ENCODE results near the gene RIPOR2. TPM values are rescaled to one million over a fixed set of nuclear protein-coding genes. Genes with fewer than 3 reads are reported as not detected.

Gene RIPOR2
- total and polyA plus RNA-seq, 8 donors: 3.9 to 56.8 (median 6.0) TPM

GRCh38 chr6:24867104-24867703 lies 68.6 kb downstream of the RIPOR2 start:
- H3K36me3 ChIP-seq: peaks cover 0 to 78% of the 10 kb centered on the region in 2 donors
- no peaks in the 10 kb centered on the region for H3K27me3 ChIP-seq
- H3K9me3 ChIP-seq: no peaks in the 10 kb centered on the region
- H3K4me3 ChIP-seq: no peak overlapping the region
- TF ChIP-seq CTCF (IDR thresholded peaks at IDR 0.05): no peak
- DNase-seq (no peak), ATAC-seq (no peak)
- no peak overlapping the region for H3K27ac ChIP-seq
- intact Hi-C loops (cut with DNase I): no loop called here
- no peaks in the 10 kb centered on the region for H3K4me1 ChIP-seq

- Histone ChIP-seq H3K4me3 (no peak overlapping the region), H3K27ac (no peak overlapping the region), H3K4me1 (peaks cover 0 to 5% of the 10 kb centered on the region in 2 donors), H3K9me3 (no peaks in the 10 kb centered on the region), H3K27me3 (no peaks in the 10 kb centered on the region), H3K36me3 (peaks cover 0 to 78% of the 10 kb centered on the region in 2 donors)
- no peak for ATAC-seq
- DNase-seq: no peak
- TF ChIP-seq CTCF (IDR thresholded peaks at IDR 0.05): no peak
- intact Hi-C loops (cut with DNase I): no loop called here
Observed at GRCh38 chr6:24865161-24865560, 70.6 kb downstream of the RIPOR2 start.

- peaks cover 0 to 82% of the 10 kb centered on the region in 2 donors for H3K36me3 ChIP-seq
- H3K4me1 ChIP-seq: peaks cover 0 to 13% of the 10 kb centered on the region in 2 donors
- intact Hi-C loops (cut with DNase I): no loop called here
- H3K27me3 ChIP-seq: no peaks in the 10 kb centered on the region
- H3K27ac ChIP-seq: no peak overlapping the region
- no peak for TF ChIP-seq CTCF (IDR thresholded peaks at IDR 0.05)
- H3K9me3 ChIP-seq: no peaks in the 10 kb centered on the region
- no peak overlapping the region for H3K4me3 ChIP-seq
- DNase-seq (no peak), ATAC-seq (no peak)
Observed at GRCh38 chr6:24864343-24864742, 71.4 kb downstream of the RIPOR2 start.

GRCh38 chr6:24861934-24862333 lies 73.8 kb downstream of the RIPOR2 start:
- ATAC-seq (no peak), DNase-seq (no peak)
- H3K9me3 ChIP-seq: no peaks in the 10 kb centered on the region
- H3K4me3 ChIP-seq: no peak overlapping the region
- peaks cover 0 to 77% of the 10 kb centered on the region in 2 donors for H3K36me3 ChIP-seq
- no peak overlapping the region for H3K27ac ChIP-seq
- TF ChIP-seq CTCF (IDR thresholded peaks at IDR 0.05): no peak
- peaks cover 5 to 37% of the 10 kb centered on the region in 2 donors for H3K4me1 ChIP-seq
- H3K27me3 ChIP-seq: no peaks in the 10 kb centered on the region
- intact Hi-C loops (cut with DNase I): no loop called here

GRCh38 chr6:24859608-24860200 lies 76.1 kb downstream of the RIPOR2 start:
- TF ChIP-seq CTCF (IDR thresholded peaks at IDR 0.05): no peak
- peaks cover 0 to 86% of the 10 kb centered on the region in 2 donors for H3K36me3 ChIP-seq
- H3K4me3 ChIP-seq: no peak overlapping the region
- peaks cover 5 to 52% of the 10 kb centered on the region in 2 donors for H3K4me1 ChIP-seq
- DNase-seq (no peak), ATAC-seq (no peak)
- no peaks in the 10 kb centered on the region for H3K9me3 ChIP-seq
- intact Hi-C loops (cut with DNase I): loop anchor here in 1 of 2 donors (5.0 to 10.0 kb wide), 2 partner anchors 155 to 208 kb away; no protein-coding TSS in a partner anchor
- H3K27ac ChIP-seq: peak overlapping the region in 1 of 2 donors; percentile 92
- H3K27me3 ChIP-seq: no peaks in the 10 kb centered on the region

Data from left lung (tissue), 10 donors.